ENCODE results near the gene PTCHD1. TPM values are rescaled to one million over a fixed set of nuclear protein-coding genes. Genes with fewer than 3 reads are reported as not detected.

The PTCHD1 gene
- total RNA-seq, 1 experiment from 2014 or later = not detected

- Histone ChIP-seq H2AFZ (ENCODE audit: low read depth, low read length, poor library complexity, severe bottlenecking) (no peak overlapping the region), H3K9me3 (ENCODE audit: control insufficient read depth in 1 of 2, insufficient read depth in 1 of 2, low read depth in 1 of 2, low read length in 2 of 2) (no peaks in the 10 kb centered on the region), H4K20me1 (ENCODE audit: insufficient read depth) (no peaks in the 10 kb centered on the region), H3K9me2 (ENCODE audit: insufficient read depth) (no peaks in the 10 kb centered on the region), H3K36me3 (ENCODE audit: control insufficient read depth in 1 of 2, insufficient read depth in 2 of 2, low read length in 2 of 2) (no peaks in the 10 kb centered on the region), H3K27me3 (ENCODE audit: insufficient read depth, low read length) (no peaks in the 10 kb centered on the region), H3K27ac (ENCODE audit: low read depth, low read length) (no peak overlapping the region), H3K9ac (ENCODE audit: low read length) (no peak overlapping the region), H3K4me1 (ENCODE audit: control insufficient read depth in 1 of 2, insufficient read depth in 2 of 2, low read length in 2 of 2) (no peaks in the 10 kb centered on the region), H3K4me3 (replicated peaks in 1 of 2; ENCODE audit: low read depth in 1 of 2, low read length in 2 of 2) (no peak overlapping the region), H3K4me2 (ENCODE audit: low read length) (no peak overlapping the region), H3K79me2 (ENCODE audit: insufficient read depth, low read length) (no peaks in the 10 kb centered on the region)
- intact Hi-C loops (cut with micrococcal nuclease) = no loop called here
- ChIA-PET CTCF (no interaction called here), POLR2A (no interaction called here), RAD21 (ENCODE audit: low non-redundant PET in 1 of 2, low total read pairs in 2 of 2, uncharacterized antibody in 2 of 2, unreplicated experiment in 2 of 2) (no interaction called here)
- TF ChIP-seq JUND (IDR thresholded peaks at IDR 0.05) (no peak), ZNF274 (IDR thresholded peaks at IDR 0.05; ENCODE audit: low read depth, low read length) (no peak)
- no peak for DNase-seq (ENCODE audit: low read depth, low spot score)
- ATAC-seq = no peak
- no TSS peak for BruUV-seq (replicated peaks)
These were observed 47.9 kb downstream of the PTCHD1 start for GRCh38 chrX:23382572-23382971.

DNA sequence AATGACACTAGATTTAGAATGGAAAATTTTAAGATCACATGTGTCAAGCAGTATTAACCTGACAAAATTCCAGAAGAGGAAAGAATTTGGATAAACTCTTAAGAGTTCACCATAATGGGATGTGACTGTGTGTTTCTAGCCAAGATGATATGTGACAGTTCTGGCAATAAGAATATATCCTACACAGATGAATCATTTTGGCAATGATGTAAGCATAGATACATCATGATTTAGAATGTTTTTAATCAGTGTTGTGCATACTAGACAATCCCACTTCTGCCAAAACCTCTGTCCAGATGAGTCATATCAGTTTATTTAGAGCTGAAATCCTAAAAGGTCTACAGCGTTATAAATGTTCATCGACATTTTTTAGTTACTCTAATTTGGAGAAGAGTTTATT lies 48.8 kb downstream of the PTCHD1 start:
- H3K9me3 ChIP-seq (ENCODE audit: control insufficient read depth in 1 of 2, insufficient read depth in 1 of 2, low read depth in 1 of 2, low read length in 2 of 2) = no peaks in the 10 kb centered on the region
- H3K4me1 ChIP-seq (ENCODE audit: control insufficient read depth in 1 of 2, insufficient read depth in 2 of 2, low read length in 2 of 2) = no peaks in the 10 kb centered on the region
- TF ChIP-seq CTCF (IDR thresholded peaks at IDR 0.05 in 2 of 3, conservative IDR thresholded peaks at IDR 0.05 in 1 of 3; ENCODE audit: borderline replicate concordance in 1 of 3, insufficient read depth in 1 of 3, low read depth in 2 of 3, low read length in 2 of 3) (no peak), TCF7L2 (IDR thresholded peaks at IDR 0.05; ENCODE audit: borderline replicate concordance, extremely low read depth, insufficient read depth, insufficient read length) (no peak)
- no peaks in the 10 kb centered on the region for H3K79me2 ChIP-seq (ENCODE audit: insufficient read depth, low read length)
- H3K9ac ChIP-seq (ENCODE audit: low read length) = no peak overlapping the region
- no peak overlapping the region for H2AFZ ChIP-seq (ENCODE audit: low read depth, low read length, poor library complexity, severe bottlenecking)
- no peaks in the 10 kb centered on the region for H3K27me3 ChIP-seq (ENCODE audit: insufficient read depth, low read length)
- ATAC-seq (no peak), DNase-seq (ENCODE audit: low read depth, low spot score) (no peak)
- RAD21 ChIA-PET (ENCODE audit: low non-redundant PET in 1 of 2, low total read pairs in 2 of 2, uncharacterized antibody in 2 of 2, unreplicated experiment in 2 of 2) = no interaction called here
- BruUV-seq (replicated peaks) = no TSS peak
- no peaks in the 10 kb centered on the region for H3K9me2 ChIP-seq (ENCODE audit: insufficient read depth)
- no peak overlapping the region for H3K4me2 ChIP-seq (ENCODE audit: low read length)
- POLR2A ChIA-PET = no interaction called here
- CTCF ChIA-PET = no interaction called here
- intact Hi-C loops (cut with micrococcal nuclease) = no loop called here
- H3K36me3 ChIP-seq (ENCODE audit: control insufficient read depth in 1 of 2, insufficient read depth in 2 of 2, low read length in 2 of 2) = no peaks in the 10 kb centered on the region
- no peak overlapping the region for H3K4me3 ChIP-seq (replicated peaks in 1 of 2; ENCODE audit: low read depth in 1 of 2, low read length in 2 of 2)
- no peaks in the 10 kb centered on the region for H4K20me1 ChIP-seq (ENCODE audit: insufficient read depth)
- no peak overlapping the region for H3K27ac ChIP-seq (ENCODE audit: low read depth, low read length)
